HepG2 (cell line): ENCODE results near the gene CCDC192. TPM values are rescaled to one million over a fixed set of nuclear protein-coding genes. Genes with fewer than 3 reads are reported as not detected.

Source experiments
- IRF1 ChIP-seq: sonication (generic); formaldehyde crosslinking; IDR thresholded peaks from 2 replicates; pipeline ENCODE4 v1.4.0; 2020; ENCODE audit warnings: low read depth, mild to moderate bottlenecking, missing genetic modification reagents
- NR1H2 ChIP-seq: sonication (generic); formaldehyde crosslinking; IDR thresholded peaks from 2 replicates; pipeline ENCODE4 v1.8.1; 2022; ENCODE audit warnings: low read depth, missing genetic modification reagents, borderline replicate concordance
- NR3C1 ChIP-seq: sonication (generic); formaldehyde crosslinking; IDR thresholded peaks from 2 replicates; pipeline ENCODE4 v1.4.0; 2020; ENCODE audit warnings: missing genetic modification reagents
- SMAD9 ChIP-seq: sonication (generic); formaldehyde crosslinking; IDR thresholded peaks from 2 replicates; pipeline ENCODE4 v1.5.1; 2020; ENCODE audit warnings: mild to moderate bottlenecking, missing genetic modification reagents
- TBP ChIP-seq: sonication (generic); formaldehyde crosslinking; IDR thresholded peaks from 2 replicates; pipeline ENCODE4 v1.5.0; 2020; ENCODE audit warnings: missing genetic modification reagents
- TCF7L2 ChIP-seq: IDR thresholded peaks from 2 replicates; pipeline ENCODE4 v1.6.1; 2011; ENCODE audit warnings: mild to moderate bottlenecking, low read depth, low read length, moderate library complexity
- TRAFD1 ChIP-seq: sonication (generic); formaldehyde crosslinking; IDR thresholded peaks from 2 replicates; pipeline ENCODE4 v1.5.1; 2020; ENCODE audit warnings: missing genetic modification reagents, mild to moderate bottlenecking, borderline replicate concordance
- ZBED4 ChIP-seq: sonication (generic); formaldehyde crosslinking; IDR thresholded peaks from 2 replicates; pipeline ENCODE4 v1.4.0; 2020; ENCODE audit warnings: missing genetic modification reagents, borderline replicate concordance
- ZBTB40 ChIP-seq, 2 experiments: fragments of 450-650 bp in 1 of 2; sonication (generic) in 1 of 2; formaldehyde crosslinking in 1 of 2; IDR thresholded peaks; 2 replicates each; pipeline versions ENCODE4 v1.6.1 to v1.8.0; 2016 to 2022; ENCODE audit warnings: antibody characterized with exemption in 1 of 2, mild to moderate bottlenecking in 1 of 2, missing genetic modification reagents in 1 of 2
- ZC3H13 ChIP-seq: sonication (generic); formaldehyde crosslinking; IDR thresholded peaks from 2 replicates; pipeline ENCODE4 v1.8.1; 2023; ENCODE audit warnings: mild to moderate bottlenecking, missing genetic modification reagents, moderate library complexity
- ZFY ChIP-seq: sonication (generic); formaldehyde crosslinking; IDR thresholded peaks from 2 replicates; pipeline ENCODE4 v1.4.0; 2020; ENCODE audit warnings: missing genetic modification reagents
- ZNF20 ChIP-seq: sonication (generic); formaldehyde crosslinking; IDR thresholded peaks from 2 replicates; pipeline ENCODE4 v1.4.0; 2020; ENCODE audit warnings: mild to moderate bottlenecking, moderate library complexity, missing genetic modification reagents
- ZNF782 ChIP-seq: sonication (generic); formaldehyde crosslinking; IDR thresholded peaks from 2 replicates; pipeline ENCODE4 v1.4.0; 2020; ENCODE audit warnings: missing genetic modification reagents, mild to moderate bottlenecking, borderline replicate concordance
- polyA plus RNA-seq, 8 experiments: library from polyadenylated mRNA; depleted of rRNA in 3 of 8; stranded (reverse) in 7 of 8; unstranded in 1 of 8; fragments of >200 nt; fragmentation: Illumina TruSeq in 4 of 8; extraction: Trizol in 4 of 8; gene quantifications; 2 replicates each; pipeline versions ENCODE4 v1.2.1 to v1.2.3, GENCODE V29; 2011 to 2016; ENCODE audit warnings: low read depth in 4 of 8, missing spikeins in 1 of 8, mixed read lengths in 1 of 8; ENCODE audit not compliant: insufficient read depth in 1 of 8
- total RNA-seq, 5 experiments: library from RNA; depleted of rRNA; stranded (reverse); fragments of >200 nt; fragmentation: Illumina TruSeq; extraction: Trizol; gene quantifications; 2 replicates each; pipeline ENCODE4 v1.2.3, GENCODE V29; 2016; ENCODE audit warnings: low read depth in 1 of 5

Gene CCDC192
- total and polyA plus RNA-seq, 2 of the 13 experiments (the other 11 are each of a cell fraction or from before 2014, with no cell fraction given) = not detected

- TF ChIP-seq ZBTB40 (IDR thresholded peaks at IDR 0.05) (no peak), ZBTB40 (CRISPR knock-in tag; IDR thresholded peaks at IDR 0.05) (no peak), ZC3H13 (no peak), TCF7L2 (no peak), ZBED4 (no peak), SMAD9 (no peak), ZFY (CRISPR knock-in tag) (no peak), IRF1 (CRISPR knock-in tag) (no peak), NR3C1 (CRISPR knock-in tag) (no peak), TBP (CRISPR knock-in tag) (no peak), ZNF782 (CRISPR knock-in tag) (no peak), NR1H2 (CRISPR knock-in tag) (no peak), ZNF20 (CRISPR knock-in tag) (no peak), TRAFD1 (no peak)
These were observed 264.3 kb downstream of the CCDC192 start (continued) for GRCh38 chr5:127967323-127967982.
